ENCODE results near the gene CPXM1.
"Not testable (repeated sequence)": the region's sequence is repeated elsewhere in the genome, so short reads cannot be mapped to it uniquely, and the experiment has no call there.

CPXM1 gene

DNA sequence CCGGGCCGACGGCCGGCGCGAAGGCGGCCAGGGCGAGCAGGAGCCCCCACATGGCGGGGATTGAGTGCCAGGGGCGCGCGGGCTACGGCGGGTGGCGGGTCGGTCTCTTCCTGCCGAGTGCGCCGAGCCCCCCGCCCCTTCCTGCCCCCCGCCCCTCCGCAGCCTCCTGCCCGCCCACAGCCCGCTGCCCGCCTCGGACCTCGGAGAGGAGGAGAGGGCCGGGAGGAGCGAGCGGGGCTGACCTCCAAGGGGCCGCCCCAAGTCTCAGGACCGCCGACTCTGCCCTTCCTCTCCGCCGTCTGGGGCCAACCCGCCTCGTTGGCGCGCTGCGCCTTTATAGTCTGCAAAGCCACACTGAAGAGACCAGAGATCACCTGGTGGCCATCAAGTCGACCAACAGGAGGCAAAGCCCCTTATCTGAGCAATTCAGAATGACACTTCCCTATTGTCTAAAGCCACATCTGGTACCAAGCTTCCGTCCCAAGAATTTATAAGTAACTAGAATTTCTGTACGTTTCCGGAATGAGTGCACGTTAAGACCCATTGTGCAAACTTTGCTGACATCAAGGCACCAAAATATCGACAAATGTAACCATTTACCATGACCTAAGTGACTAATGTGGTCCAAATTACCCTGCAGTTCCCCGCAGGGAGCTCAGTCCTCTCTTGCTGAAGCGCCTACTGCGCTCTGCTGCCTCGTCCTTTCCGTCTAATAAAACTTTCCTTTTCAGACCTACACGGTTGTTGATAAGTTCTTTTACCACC lies at the start of gene CPXM1:
Gene CPXM1, minus strand, starts transcription at position 107 of the 765 bp plus-strand sequence. Its CDS starts 55 bp downstream, at position 52.
- peak; percentile 14 for DNase-seq (ENCODE audit: low spot score)

DNA sequence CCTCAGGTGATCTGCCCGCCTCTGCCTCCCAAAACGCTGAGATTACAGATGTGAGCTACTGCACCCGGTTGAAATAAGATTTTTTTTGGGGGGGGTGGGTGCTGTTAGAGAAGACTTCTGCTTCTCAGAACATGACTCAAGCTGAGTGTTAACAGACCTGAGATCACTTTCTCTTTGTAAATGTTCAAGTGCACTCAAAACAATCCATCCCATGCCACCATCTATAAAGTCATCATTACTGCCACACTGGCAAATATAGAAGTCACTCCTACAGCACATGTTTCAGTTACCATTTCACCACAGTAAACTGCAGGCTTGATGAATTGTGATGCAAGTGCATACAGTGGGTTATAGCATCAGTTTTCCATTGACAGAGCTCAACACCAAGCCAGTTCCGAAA lies 49.1 kb upstream of the CPXM1 start:
- no peak for DNase-seq (ENCODE audit: low spot score)

DNA sequence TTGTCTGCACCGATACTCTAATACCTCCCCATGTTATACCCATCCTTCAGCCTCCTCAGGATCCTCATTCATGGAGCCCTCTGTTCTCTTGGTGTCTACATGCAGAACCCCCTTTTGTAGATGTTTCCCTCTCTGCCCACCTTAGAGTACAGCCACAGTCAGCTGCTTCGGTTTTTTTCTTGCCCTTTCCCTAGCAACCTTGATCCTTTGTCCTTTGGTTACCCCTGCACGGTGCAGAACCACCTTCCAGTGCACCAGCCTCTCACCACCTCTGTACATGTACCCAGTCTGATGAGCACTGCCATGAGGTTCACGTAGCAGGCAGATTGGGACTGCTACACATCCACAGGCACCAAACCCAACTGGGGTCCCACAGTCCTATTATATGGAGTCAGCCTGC lies 47.4 kb upstream of the CPXM1 start:
- DNase-seq (ENCODE audit: low spot score) = no peak

DNA sequence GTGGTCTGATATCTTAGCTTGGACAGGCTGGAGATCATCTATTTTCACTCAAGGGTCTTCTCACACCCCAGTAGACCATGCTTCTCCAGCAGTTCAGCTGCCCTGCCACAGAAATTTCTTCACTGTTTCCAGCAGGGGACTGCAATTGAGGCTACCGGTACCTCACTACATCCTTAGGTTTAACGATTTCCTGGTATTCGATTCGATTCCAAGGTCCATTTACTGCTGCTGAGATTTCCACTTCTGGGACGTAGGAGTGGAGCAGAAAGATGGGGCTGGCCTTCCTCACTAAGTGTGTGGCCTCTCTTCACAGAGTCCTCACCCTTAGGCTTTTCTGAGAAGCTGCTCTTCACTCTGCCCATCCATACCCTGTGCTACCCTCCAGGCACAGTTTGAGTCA lies 46.3 kb upstream of the CPXM1 start:
- DNase-seq (ENCODE audit: low spot score) = no peak

DNA sequence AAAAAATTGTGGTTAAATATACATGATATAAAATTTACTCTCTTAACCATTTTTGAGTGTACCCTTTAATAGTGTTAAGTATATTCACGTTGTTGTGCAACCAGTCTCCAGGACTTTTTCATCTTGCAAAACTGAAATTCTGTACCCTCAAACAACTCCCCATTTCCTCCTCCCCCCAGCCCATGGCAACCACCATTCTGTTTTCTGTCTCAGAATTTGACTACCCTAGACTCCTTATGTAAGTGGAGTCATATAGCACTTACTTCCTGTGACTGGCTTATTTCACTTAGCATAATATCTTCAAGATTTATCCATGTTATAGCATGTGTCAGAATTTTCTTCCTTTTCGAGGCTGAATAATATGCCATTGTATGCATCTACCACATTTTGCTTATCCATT lies 45.2 kb upstream of the CPXM1 start:
- DNase-seq (ENCODE audit: low spot score) = no peak

DNA sequence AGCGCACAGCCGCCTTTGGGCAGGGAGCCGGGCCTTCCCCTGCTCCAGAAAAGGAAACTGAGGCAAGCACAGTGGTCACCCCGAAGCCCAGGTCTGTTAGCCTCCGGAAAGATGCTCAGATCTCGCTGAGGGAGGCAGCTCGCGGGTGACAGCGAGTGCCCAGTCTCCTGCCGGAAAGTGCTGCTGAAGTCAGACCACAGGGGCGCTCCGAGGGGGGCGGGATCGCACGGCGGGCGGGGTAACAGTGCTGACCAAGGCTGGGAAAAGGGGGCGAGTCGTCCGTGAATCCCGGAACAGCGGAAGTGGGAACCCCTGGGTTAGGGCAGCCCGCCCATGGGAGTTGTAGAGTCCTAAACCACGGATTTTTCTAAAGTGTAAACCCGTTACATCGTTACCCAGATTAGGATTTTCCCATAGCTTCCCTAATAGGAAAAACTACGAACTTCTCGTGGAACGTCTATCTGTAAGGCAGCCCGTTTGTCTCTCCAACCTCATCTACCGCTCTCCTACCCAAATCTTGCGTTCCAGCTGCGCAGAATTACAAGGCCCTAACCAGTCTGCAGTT lies 40.6 kb upstream of the CPXM1 start:
- peak; percentile 52 for DNase-seq (ENCODE audit: low spot score)

DNA sequence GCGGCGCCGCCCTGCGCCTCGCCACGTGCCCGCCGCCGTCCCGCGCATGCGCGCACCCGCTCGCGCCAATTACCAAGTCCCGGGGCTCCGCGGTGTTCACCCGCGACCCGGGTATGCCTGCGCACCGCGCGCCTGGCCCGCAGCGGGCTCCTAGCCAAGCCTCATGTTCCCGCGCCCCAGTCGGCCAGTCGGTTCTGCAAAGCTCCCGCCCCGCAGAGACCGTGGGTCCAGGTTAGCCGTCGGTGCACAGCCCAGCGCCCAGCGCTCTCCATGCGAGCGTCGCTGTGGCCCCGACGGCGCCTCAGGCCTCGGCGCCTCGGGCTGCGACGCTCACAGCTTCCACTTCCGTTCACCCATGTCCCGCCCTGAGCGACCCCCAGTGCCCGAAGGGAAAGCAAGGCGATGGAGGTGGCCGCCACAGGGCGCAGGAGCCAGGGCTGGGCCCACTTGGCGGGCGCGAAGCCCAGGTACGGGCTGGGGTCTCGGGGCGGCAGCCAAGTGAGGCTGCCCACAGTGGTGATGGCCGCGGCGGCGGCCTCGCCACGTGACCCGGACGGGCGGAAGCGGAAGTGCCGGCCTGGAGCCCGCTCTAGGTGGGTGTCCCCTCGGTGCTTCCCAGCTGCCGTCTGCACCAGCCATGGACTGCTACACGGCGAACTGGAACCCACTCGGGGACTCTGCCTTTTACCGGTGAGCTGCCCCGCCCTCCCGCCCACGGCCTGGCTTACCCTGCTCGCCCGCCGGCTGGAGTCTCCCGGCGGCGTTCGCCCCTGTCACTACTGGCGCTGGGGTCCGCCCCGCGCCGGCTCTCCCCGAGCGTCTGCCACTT lies 39.9 kb upstream of the CPXM1 start, which contains the start of the genes PCED1A and VPS16:
Gene PCED1A, minus strand, starts transcription at position 518 of the 829 bp plus-strand sequence. CDS start 743 bp downstream, outside the sequence.
Gene VPS16, plus strand, starts transcription at position 608 of the 829 bp plus-strand sequence. Its CDS starts 30 bp downstream, at position 638.
- peak; percentile 88 for DNase-seq (ENCODE audit: low spot score)

DNA sequence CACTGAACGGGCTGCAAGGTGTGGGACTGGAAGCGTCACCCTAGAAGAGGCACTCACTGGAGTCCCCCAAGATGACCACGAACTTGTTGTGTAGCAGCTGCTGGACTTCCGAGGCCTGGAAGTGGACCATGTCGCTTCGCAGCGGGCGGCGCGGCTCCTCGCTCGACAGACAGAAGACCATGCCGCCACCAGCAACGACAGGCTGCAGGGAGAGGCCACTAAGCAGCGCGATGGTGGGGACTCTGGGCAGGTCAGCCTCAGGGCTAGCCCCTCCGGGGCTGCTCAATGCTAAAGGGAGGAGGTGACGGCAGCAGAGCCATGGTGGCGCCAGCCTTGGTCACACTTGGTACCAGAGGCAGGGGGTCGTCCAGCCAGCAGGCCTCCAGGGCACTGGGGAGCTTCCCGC lies 39.3 kb upstream of the CPXM1 start:
- no peak for DNase-seq (ENCODE audit: low spot score)

DNA sequence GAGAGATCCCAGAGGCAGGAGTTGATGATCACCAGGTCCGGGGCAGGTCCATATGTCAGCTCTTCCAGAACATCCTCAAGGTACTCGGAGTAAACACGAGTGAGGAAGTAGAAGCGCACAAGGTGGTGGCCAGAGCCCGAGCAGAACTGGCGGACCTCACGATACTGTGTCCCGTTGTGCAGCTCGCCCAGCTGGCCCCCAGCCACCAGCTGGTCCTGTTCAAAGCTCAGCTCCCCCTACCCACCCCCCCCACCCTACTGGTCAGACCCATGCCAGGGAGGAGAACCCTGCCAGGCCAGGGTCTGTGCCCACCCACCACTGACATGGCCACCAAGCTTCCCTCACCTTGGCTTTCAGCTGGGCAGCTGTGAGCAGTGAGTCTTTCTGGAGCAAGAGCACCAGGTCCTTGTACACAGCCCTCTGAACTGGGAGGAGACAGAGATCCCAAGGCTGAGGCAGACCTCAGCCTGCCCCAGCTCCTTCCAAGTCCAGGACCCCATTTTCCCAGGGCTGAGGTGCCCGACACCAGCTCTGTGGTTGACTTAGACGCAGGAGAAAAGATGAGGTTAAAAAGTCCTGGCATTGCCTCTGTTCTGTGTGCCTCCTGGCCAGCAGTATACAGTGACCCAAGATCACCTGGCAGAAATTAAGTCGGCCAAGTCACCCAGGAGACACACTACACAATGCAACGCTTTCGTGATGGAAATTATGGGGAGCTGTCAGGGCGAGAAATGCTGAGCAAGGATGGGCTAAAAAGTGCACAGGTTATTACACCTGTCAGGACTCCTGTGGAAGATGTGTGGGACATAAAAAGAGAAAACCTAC lies 38.6 kb upstream of the CPXM1 start:
- no peak for DNase-seq (ENCODE audit: low spot score)

DNA sequence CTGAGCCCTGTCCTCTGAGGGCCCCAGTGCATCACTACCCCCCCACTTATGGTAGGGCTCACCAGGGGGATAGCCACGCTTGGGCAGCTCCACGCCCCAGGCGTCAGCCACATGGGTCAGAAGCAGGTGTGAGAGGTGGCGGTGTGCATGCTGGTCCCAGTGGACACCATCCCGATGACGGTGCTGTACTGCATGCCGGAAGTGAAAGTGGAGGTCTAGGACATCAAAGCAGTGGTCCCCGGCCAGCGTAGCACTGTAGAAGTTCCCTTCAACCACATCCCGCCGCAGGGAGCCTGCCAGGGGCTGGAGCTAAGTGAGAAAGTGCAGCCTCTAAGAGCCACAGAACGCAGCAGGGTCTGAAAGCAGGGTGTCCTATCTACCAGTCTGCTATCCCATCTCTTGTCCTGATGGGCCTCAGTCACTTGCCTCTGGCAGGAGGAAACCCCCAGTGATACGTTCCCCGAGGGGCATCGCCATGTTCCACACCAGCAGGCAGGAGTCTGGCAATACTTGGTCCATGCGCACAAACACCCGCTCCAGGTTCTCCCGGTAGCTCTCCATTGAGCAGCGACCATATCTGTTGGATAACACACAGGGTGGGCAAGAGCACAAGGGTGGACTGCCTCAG lies 37.9 kb upstream of the CPXM1 start:
- DNase-seq (ENCODE audit: low spot score) = no peak

DNA sequence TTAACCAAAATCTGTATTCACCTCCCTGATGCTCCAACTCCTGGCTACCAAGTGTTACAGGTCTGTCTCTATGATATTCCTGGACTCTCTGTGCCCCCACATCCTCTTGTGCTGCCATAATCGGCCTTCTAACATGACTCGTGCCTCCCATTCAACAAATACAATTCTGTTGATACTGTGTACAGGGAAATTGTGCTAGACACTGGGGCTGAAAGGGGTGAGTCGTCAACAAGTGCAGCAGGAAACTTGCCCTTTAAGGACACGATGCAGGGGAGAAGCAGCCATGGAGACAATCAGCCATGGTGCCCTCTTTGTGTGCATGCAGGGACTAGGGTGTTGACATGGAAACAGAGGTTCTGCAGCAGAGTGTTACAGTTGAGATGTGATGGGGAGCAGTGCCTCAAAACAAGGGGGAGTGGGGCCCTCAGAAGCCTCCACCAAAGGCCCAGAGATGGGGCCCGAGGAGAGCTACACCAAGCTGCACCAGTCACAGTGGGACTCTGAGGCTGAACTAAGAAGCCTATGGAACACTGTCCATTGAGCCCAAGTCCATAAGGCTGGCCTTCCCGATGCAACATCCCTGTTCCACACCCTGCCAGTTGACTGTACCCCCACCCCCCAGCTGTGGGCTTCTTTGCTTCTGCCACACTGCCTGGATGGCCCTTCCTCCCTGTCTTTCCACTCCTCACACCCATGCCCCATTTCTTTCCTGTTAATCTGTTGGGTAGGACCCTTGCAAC lies 37.0 kb upstream of the CPXM1 start:
- peak; percentile 40 for DNase-seq (ENCODE audit: low spot score)

DNA sequence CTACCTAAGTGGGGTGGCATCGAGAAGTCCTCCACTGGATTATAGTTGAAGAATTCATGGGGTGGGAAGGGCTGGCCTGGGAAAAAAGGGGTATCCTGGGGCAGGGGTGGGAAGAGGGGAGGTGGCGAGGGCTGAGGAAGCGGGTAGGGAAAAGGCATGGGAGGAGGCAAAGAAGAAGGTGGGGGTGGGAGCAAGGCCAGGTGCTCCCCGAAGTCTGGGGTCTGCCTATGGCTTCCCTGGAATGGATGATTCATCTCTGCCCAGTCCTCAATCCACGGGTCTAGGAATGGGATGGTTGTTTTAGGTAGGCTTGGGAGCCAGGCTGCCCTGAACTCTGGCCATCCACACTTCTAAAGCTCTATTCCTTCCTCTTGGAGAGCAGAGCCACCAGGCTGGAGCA lies 35.6 kb upstream of the CPXM1 start:
- no peak for DNase-seq (ENCODE audit: low spot score)

DNA sequence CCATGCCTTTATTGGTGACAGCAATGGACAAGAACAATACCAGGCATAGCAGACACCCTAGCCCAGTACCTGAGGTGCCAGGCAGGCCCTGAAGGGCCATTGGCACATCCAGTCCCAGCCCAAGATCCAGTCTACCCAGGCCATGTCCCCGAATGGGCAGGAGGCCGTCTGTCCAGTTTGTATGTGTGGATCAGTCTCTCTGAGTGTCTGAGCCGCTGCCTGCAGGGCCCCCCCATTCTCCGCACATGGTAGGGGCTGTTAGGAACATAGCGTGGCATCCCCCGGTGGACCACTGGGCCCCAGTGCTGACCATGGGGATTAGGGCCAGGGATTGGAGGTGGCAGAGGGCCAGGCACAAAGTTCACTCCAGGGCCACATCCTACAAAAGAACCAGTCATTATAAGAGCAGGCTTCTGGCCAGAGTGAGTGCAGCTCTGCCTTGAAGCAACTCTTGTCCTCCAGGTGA lies 34.9 kb upstream of the CPXM1 start:
- DNase-seq (ENCODE audit: low spot score) = no peak

DNA sequence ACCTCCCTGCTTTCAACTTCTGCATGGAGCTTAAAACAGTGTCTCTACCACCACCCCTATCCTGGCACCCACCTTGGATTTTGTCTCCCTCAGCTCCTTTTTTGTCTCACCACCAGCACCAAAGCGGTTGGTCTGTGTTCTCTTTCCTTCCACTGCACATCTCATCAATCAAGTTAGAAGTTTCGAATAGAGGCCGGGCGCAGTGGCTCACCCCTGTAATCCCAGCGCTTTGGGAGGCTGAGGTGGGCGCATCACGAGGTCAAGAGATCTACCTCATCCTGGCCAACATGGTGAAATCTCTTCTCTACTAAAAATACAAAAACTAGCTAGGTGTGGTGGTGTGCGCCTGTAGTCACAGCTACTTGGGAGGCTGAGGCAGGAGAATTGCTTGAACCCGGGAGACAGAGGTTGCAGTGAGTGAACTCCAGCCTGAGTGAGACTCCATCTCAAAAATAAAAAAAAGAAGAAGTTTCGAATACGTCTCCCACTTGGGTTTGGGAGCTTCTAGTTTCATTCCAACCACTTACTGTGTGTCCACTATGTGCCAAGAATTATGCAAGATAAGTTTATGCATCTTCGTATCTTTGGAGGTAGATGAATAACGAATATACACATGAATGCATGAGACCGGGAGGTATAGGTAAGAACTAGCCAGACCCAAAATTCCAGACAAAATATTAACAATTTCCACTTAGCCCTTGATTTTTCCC lies 34.1 kb upstream of the CPXM1 start:
- no peak for DNase-seq (ENCODE audit: low spot score)

DNA sequence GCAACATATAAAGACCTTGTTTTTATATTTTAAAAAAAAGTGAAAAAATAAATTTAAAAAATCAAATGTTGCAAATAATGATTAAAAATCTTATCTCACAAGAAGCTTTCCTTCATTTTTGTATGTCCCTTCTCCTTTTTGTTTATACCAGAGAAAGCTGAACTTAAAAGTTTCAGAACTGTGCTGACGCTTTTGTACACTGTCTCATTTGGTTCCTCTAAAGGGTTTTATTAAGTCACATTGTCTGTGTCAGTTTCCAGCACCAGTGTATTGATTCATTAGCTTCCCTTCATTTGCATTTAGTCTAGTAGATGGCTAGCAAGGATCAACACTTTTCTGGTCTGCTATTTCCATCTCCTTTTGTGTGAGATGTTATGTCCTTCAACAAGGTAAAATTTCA lies 33.3 kb upstream of the CPXM1 start:
- no peak for DNase-seq (ENCODE audit: low spot score)

DNA sequence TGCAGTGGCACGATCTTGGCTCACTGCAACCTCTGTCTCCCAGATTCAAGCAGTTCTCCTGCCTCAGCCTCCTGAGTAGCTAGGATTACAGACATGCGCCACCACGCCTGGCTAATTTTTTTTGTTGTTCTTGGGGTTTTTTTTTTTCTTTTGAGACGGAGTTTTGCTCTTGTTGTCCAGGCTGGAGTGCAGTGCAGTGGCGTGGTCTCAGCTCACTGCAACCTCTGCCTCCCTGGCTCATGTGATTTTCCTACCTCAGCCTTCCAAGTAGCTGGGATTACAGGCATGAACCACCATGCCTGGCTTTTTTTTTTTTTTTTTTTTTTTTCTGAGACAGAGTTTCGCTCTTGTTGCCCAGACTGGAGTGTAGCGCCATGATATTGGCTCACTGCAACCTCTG lies 30.8 kb upstream of the CPXM1 start:
- not testable (repeated sequence) for DNase-seq (ENCODE audit: low spot score)

DNA sequence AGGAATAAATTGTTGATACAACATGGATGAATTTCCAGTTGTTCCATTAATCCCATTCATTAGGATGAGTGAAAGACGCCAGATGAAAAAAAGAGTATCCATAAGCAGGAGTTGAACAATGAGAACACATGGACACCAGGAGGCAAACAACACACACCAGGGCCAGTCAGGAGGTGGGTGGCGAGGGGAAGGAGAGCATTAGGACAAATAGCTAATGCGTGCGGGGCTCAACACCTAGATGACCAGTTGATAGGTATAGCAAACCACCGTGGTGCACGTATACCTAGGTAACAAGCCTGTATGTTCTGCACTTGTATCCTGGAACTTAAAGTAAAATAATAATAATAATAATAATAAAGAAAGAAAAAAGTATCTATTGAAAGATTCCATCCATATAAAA lies 28.9 kb upstream of the CPXM1 start:
- DNase-seq (ENCODE audit: low spot score) = no peak

DNA sequence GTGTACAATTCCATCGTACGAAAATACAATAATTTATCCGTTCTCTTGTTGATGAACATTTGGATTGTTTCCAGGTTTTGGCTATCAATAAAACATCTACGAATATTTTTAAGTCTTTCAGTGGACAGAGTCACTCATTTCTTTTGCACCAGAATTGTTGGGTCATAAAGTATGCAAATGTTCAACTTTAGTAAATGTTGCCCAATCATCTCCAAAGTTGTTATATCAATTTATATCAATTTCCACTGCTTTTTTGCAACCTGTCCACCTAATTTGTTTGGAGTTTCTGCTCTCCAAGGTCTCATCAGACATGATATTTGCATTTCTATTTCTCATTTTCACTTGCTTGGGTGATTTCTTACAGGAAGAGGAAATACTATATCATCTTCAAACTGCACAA lies 26.2 kb upstream of the CPXM1 start:
- DNase-seq (ENCODE audit: low spot score) = no peak

DNA sequence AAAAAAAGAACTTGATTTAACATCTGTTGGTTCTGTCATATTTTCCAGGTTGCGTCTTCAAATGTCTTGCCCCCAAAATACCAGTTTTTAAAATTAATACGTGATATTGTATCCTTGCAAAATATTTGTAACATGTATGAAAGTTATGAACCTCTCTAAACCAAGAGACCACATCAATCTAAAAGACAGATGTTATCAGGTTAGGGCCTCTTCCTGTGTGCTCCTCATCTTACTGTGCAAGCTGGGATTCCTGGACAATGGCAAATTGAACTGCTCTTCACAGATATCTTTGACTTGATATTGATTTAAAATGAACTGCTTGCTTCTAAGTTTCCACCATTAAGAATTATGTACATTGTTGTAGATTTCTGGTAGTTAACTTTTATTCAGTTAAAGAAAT lies 25.3 kb upstream of the CPXM1 start:
- no peak for DNase-seq (ENCODE audit: low spot score)

DNA sequence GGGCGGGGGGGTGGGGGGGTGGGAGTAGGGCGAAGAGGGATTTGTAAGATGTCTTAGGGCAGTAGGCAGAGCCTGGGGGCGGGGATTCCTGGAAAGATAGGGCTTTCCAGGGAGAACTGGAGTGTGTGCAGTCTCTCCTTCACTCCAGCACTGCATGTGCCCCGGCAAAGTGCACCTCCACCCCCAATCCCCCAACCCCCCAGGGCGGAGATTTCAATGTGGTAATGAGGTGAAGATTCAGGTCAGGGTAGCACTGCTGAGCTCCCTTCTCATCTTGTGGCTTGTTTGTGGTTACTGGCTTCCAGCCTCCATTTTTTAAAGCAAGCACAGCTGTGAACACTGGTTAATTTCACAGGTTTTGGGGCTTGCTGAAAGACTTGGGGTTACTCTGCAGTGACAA lies 21.6 kb upstream of the CPXM1 start:
- DNase-seq (ENCODE audit: low spot score) = no peak
